ENCODE measurements around the gene OTOS.

GRCh38 chr2:240139666-240140393 is 628 bp downstream of the OTOS start:
- TF ChIP-seq L3MBTL2 (conservative IDR thresholded peaks at IDR 0.05) (no peak), SUZ12 (IDR thresholded peaks at IDR 0.05) (no peak), BHLHE40 (IDR thresholded peaks at IDR 0.05; ENCODE audit: borderline replicate concordance) (no peak), ARNT (IDR thresholded peaks at IDR 0.05) (no peak), NFRKB (IDR thresholded peaks at IDR 0.05) (no peak), FOXM1 (IDR thresholded peaks at IDR 0.05; ENCODE audit: borderline replicate concordance) (no peak), PKNOX1 (IDR thresholded peaks at IDR 0.05) (no peak), FOXA1 (IDR thresholded peaks at IDR 0.05) (no peak), SP1 (IDR thresholded peaks at IDR 0.05) (no peak), CTBP1 (IDR thresholded peaks at IDR 0.05; ENCODE audit: borderline replicate concordance) (no peak), ELF4 (IDR thresholded peaks at IDR 0.05) (no peak), FOXK2 (IDR thresholded peaks at IDR 0.05) (no peak)

Data from HEK293T (cell line).